Body of pancreas (tissue), 4 donors: ENCODE data around the gene HRH3.

ENCODE experiments used
- POLR2A ChIP-seq, 3 donors: fragments of 450-650 bp; IDR thresholded peaks; one replicate each; pipeline ENCODE4 v1.6.1; 2016; ENCODE audit warnings: antibody characterized with exemption in 3 of 3, mild to moderate bottlenecking in 2 of 3
- TF ChIP-seq, protein P1 (sequence below), 7 experiments: fragments of 450-650 bp in 4 of 7; fragments of 200-600 bp in 3 of 7; sonication (generic) in 3 of 7; IDR thresholded peaks; one replicate each; pipeline ENCODE4 v1.5.1; 2016 to 2019; ENCODE audit warnings: antibody characterized with exemption in 7 of 7

DNA sequence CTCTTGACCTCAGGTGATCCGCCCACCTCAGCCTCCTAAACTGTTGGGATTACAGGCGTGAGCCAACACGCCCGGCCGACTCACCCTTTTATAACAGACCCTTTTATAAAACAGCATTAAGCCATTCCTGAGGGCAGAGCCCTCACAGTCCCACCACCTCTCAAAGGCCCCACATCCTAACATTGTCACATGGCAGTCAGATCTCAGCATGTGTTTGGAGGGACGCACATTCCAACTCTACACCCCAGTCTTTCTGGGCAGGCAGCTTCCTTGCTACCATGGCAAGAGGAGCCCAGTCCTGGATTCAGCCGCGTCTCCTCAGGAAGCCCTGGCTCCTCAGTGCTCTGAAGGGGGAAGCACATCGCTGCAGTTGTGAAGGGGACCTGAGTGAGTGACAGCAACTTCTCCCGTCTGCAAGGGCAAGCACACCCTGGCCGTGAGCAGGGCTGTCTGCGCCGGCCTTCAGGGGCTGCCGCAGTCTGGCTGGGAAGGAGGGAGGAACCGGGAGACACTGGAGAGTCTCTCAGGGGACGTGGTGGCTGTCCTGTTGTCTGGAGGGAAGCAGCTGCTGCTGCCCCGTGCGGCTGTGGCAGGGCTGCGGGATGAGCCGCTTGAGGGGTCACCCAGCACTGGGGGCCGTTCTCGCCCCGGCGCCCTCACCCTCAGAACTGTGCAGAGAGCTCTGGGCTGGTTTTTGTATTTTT is 34.1 kb upstream of the HRH3 start:
- TF ChIP-seq, protein P1, sequence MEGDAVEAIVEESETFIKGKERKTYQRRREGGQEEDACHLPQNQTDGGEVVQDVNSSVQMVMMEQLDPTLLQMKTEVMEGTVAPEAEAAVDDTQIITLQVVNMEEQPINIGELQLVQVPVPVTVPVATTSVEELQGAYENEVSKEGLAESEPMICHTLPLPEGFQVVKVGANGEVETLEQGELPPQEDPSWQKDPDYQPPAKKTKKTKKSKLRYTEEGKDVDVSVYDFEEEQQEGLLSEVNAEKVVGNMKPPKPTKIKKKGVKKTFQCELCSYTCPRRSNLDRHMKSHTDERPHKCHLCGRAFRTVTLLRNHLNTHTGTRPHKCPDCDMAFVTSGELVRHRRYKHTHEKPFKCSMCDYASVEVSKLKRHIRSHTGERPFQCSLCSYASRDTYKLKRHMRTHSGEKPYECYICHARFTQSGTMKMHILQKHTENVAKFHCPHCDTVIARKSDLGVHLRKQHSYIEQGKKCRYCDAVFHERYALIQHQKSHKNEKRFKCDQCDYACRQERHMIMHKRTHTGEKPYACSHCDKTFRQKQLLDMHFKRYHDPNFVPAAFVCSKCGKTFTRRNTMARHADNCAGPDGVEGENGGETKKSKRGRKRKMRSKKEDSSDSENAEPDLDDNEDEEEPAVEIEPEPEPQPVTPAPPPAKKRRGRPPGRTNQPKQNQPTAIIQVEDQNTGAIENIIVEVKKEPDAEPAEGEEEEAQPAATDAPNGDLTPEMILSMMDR (IDR thresholded peaks at IDR 0.05) = no peak
- TF ChIP-seq POLR2A (IDR thresholded peaks at IDR 0.05) = no peak
